K562 (cell line): ENCODE measurements around the gene CAMSAP3. TPM values are rescaled to one million over a fixed set of nuclear protein-coding genes. Genes with fewer than 3 reads are reported as not detected.

Experiments used
- EGR1 ChIP-seq: fragments of 450-650 bp; conservative IDR thresholded peaks from 2 replicates; pipeline ENCODE4 v1.6.1; 2017; ENCODE audit warnings: mild to moderate bottlenecking
- EZH2 ChIP-seq: IDR thresholded peaks from 2 replicates; pipeline ENCODE4 v1.6.1; 2012; ENCODE audit warnings: low read depth, mild to moderate bottlenecking, inconsistent platforms, low read length, borderline replicate concordance
- FOXA3 ChIP-seq, 2 experiments: fragments of 450-650 bp in 1 of 2; sonication (generic) in 1 of 2; formaldehyde crosslinking; IDR thresholded peaks in 1 of 2; conservative IDR thresholded peaks in 1 of 2; 2 replicates each; pipeline versions ENCODE4 v1.4.0 to v1.8.0; 2020 to 2022; ENCODE audit warnings: mild to moderate bottlenecking in 2 of 2, missing genetic modification reagents in 1 of 2
- MLLT1 ChIP-seq, 2 experiments: fragments of 450-650 bp; IDR thresholded peaks; 2 replicates each; pipeline ENCODE4 v1.6.1; 2016
- SNIP1 ChIP-seq: fragments of 450-650 bp; IDR thresholded peaks from 2 replicates; pipeline ENCODE4 v1.7.1; 2017; ENCODE audit warnings: low read depth, mild to moderate bottlenecking
- ZFP91 ChIP-seq: sonication (generic); formaldehyde crosslinking; IDR thresholded peaks from 2 replicates; pipeline ENCODE4 v1.8.0; 2022; ENCODE audit warnings: mild to moderate bottlenecking, missing genetic modification reagents
- ZNF197 ChIP-seq: fragments of 200-800 bp; sonication (Bioruptor generic); IDR thresholded peaks from 2 replicates; pipeline ENCODE4 v1.6.1; 2016; ENCODE audit warnings: low read depth, missing genetic modification characterization, missing compliant biosample characterization
- ZNF318 ChIP-seq, 2 experiments: fragments of 450-650 bp; IDR thresholded peaks; 2 replicates each; pipeline ENCODE4 v1.6.1; 2016; ENCODE audit warnings: mild to moderate bottlenecking in 2 of 2, borderline replicate concordance in 1 of 2, low read depth in 1 of 2, moderate library complexity in 1 of 2
- polyA plus RNA-seq, 8 experiments: library from polyadenylated mRNA; depleted of rRNA in 4 of 8; stranded (reverse) in 5 of 8; unstranded in 3 of 8; fragments of >200 nt; fragmentation: Nextera tagmentation in 2 of 8; fragmentation: Illumina TruSeq in 1 of 8; extraction: Ambion mirVana in 2 of 8; extraction: Trizol in 1 of 8; gene quantifications; 2 replicates each; pipeline versions ENCODE4 v1.2.1 to v1.2.3, GENCODE V29; 2011 to 2014; ENCODE audit warnings: inconsistent platforms in 1 of 8, missing spikeins in 1 of 8
- total RNA-seq, 7 experiments: library from RNA; depleted of rRNA in 6 of 7; stranded (reverse); fragments of >200 nt in 6 of 7; fragmentation: Illumina TruSeq in 2 of 7; extraction: Trizol in 2 of 7; gene quantifications; 2 replicates each; pipeline versions ENCODE4 v1.2.1 to v1.2.3, GENCODE V29; 2011 to 2021; ENCODE audit warnings: low replicate concordance in 1 of 7

The CAMSAP3 gene
- total and polyA plus RNA-seq, 9 of the 15 experiments (the other 6 are each of a cell fraction or from before 2014, with no cell fraction given): 0.01 to 0.89 (median 0.22) TPM; not detected in 1

GRCh38 chr19:7635670-7636069, 40.0 kb downstream of the CAMSAP3 start (continued):
- no peak for TF ChIP-seq ZNF318 (IDR thresholded peaks at IDR 0.05; ENCODE audit: borderline replicate concordance in 1 of 2, low read depth in 1 of 2)
- TF ChIP-seq FOXA3 (CRISPR knock-in tag; conservative IDR thresholded peaks at IDR 0.05 in 1 of 2, IDR thresholded peaks at IDR 0.05 in 1 of 2): no peak
- no peak for TF ChIP-seq ZFP91 (CRISPR knock-in tag)
- TF ChIP-seq MLLT1 (IDR thresholded peaks at IDR 0.05): no peak
- TF ChIP-seq SNIP1: no peak
- TF ChIP-seq EGR1: no peak
- no peak for TF ChIP-seq ZNF197 (CRISPR knock-in tag)
- TF ChIP-seq EZH2: no peak
